ENCODE results near the gene DHRS7B.
"Not testable (repeated sequence)": the region's sequence is repeated elsewhere in the genome, so short reads cannot be mapped to it uniquely, and the experiment has no call there.

DNA sequence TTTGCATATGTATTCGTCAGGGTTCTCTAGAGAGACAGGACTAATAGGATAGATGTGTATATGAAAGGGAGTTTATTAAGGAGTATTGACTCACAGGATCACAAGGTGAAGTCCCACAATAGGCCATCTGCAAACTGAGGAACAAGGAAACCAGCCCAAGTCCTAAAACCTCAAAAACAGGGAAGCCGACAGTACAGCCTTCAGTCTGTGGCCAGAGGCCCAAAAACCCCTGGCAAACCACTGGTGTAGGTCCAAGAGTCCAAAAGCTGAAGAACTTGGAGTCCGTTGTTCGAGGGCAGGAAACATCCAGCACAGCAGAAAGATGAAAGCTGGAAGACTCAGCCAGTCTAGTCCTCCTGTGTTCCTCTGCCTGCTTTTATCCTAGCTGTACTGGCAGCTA, 12.0 kb upstream of the DHRS7B start:
- not testable (repeated sequence) for TF ChIP-seq RELA (CRISPR knock-in tag; IDR thresholded peaks at IDR 0.05); KLF6 (CRISPR knock-in tag; IDR thresholded peaks at IDR 0.05); SUZ12 (IDR thresholded peaks at IDR 0.05; ENCODE audit: low read depth, low read length); PHF8 (CRISPR knock-in tag; IDR thresholded peaks at IDR 0.05)
